HepG2 (cell line): ENCODE results near the gene BIK.

Experiments
- AHDC1 ChIP-seq: sonication (generic); formaldehyde crosslinking; IDR thresholded peaks from 2 replicates; pipeline ENCODE4 v1.5.1; 2020; ENCODE audit warnings: mild to moderate bottlenecking, missing genetic modification reagents, borderline replicate concordance
- DPF2 ChIP-seq: sonication (generic); formaldehyde crosslinking; IDR thresholded peaks from 2 replicates; pipeline ENCODE4 v1.4.0; 2020; ENCODE audit warnings: mild to moderate bottlenecking, low read depth, missing genetic modification reagents, borderline replicate concordance
- E2F5 ChIP-seq: sonication (generic); formaldehyde crosslinking; conservative IDR thresholded peaks from 2 replicates; pipeline ENCODE4 v1.4.0; 2020; ENCODE audit warnings: missing genetic modification reagents
- EP300 ChIP-seq, 3 experiments: sonication (generic) in 1 of 3; formaldehyde crosslinking in 1 of 3; IDR thresholded peaks; 2 replicates each; pipeline versions ENCODE4 v1.5.1 to v1.6.1; 2011 to 2020; ENCODE audit warnings: low read depth in 2 of 3, low read length in 2 of 3, borderline replicate concordance in 1 of 3, improper control_type of control experiment in 1 of 3, mild to moderate bottlenecking in 1 of 3, missing genetic modification reagents in 1 of 3, moderate library complexity in 1 of 3
- HDAC1 ChIP-seq: sonication (generic); formaldehyde crosslinking; IDR thresholded peaks from 2 replicates; pipeline ENCODE4 v1.5.1; 2020; ENCODE audit warnings: mild to moderate bottlenecking, missing genetic modification reagents
- HMGXB4 ChIP-seq, 2 experiments: sonication (generic) in 1 of 2; formaldehyde crosslinking in 1 of 2; IDR thresholded peaks; 2 replicates each; pipeline versions ENCODE4 v1.4.0 to v1.6.1; 2018 to 2020; ENCODE audit warnings: missing genetic modification reagents in 2 of 2, borderline replicate concordance in 1 of 2, low read depth in 1 of 2, mild to moderate bottlenecking in 1 of 2, missing biosample characterization in 1 of 2
- MATR3 ChIP-seq: sonication (generic); formaldehyde crosslinking; IDR thresholded peaks from 2 replicates; pipeline ENCODE4 v1.4.0; 2020; ENCODE audit warnings: missing genetic modification reagents
- POLR2A ChIP-seq, 2 experiments: IDR thresholded peaks; 2 replicates each; pipeline ENCODE4 v1.6.1; 2011; ENCODE audit warnings: low read depth in 2 of 2, low read length in 2 of 2, mild to moderate bottlenecking in 1 of 2, moderate library complexity in 1 of 2; ENCODE audit not compliant: insufficient read depth in 1 of 2
- SALL2 ChIP-seq: sonication (generic); formaldehyde crosslinking; IDR thresholded peaks from 2 replicates; pipeline ENCODE4 v1.8.1; 2023; ENCODE audit warnings: mild to moderate bottlenecking, missing genetic modification reagents, inconsistent platforms
- SIN3A ChIP-seq: IDR thresholded peaks from 2 replicates; pipeline ENCODE4 v1.6.1; 2011; ENCODE audit warnings: low read depth, mild to moderate bottlenecking, control low read depth, low read length, borderline replicate concordance
- ZMAT3 ChIP-seq: sonication (generic); formaldehyde crosslinking; conservative IDR thresholded peaks from 2 replicates; pipeline ENCODE4 v1.7.0; 2021; ENCODE audit warnings: missing genetic modification reagents
- ZNF367 ChIP-seq: sonication (generic); formaldehyde crosslinking; IDR thresholded peaks from 2 replicates; pipeline ENCODE4 v1.4.0; 2020; ENCODE audit warnings: missing genetic modification reagents, borderline replicate concordance

- no peak for TF ChIP-seq SALL2 (CRISPR knock-in tag)
- no peak for TF ChIP-seq DPF2 (CRISPR knock-in tag)
- no peak for TF ChIP-seq SIN3A
- TF ChIP-seq AHDC1 (CRISPR knock-in tag), result no peak
- TF ChIP-seq EP300 (IDR thresholded peaks at IDR 0.05; ENCODE audit: low read depth in 2 of 2, low read length in 2 of 2), result no peak
- TF ChIP-seq EP300 (CRISPR knock-in tag; IDR thresholded peaks at IDR 0.05; ENCODE audit: borderline replicate concordance), result no peak
- no peak for TF ChIP-seq MATR3 (CRISPR knock-in tag)
- no peak for TF ChIP-seq HDAC1 (CRISPR knock-in tag)
- TF ChIP-seq ZNF367 (CRISPR knock-in tag), result no peak
- TF ChIP-seq HMGXB4 (CRISPR knock-in tag; IDR thresholded peaks at IDR 0.05; ENCODE audit: borderline replicate concordance in 1 of 2, low read depth in 1 of 2), result no peak
- TF ChIP-seq POLR2A (IDR thresholded peaks at IDR 0.05; ENCODE audit: insufficient read depth in 1 of 2, low read depth in 2 of 2, low read length in 2 of 2), result no peak
- no peak for TF ChIP-seq ZMAT3 (CRISPR knock-in tag)
- TF ChIP-seq E2F5 (CRISPR knock-in tag), result no peak
Observed at GRCh38 chr22:43167001-43167589, 56.5 kb downstream of the BIK start.
